OCI-LY3 (cell line): ENCODE results near the gene SPTBN2.

Experiments used
- H2AFZ ChIP-seq: fragments of 200-600, 300-600 bp; shearing (Covaris generic); 2 replicates; pipeline ENCODE4 v1.6.0; 2014; ENCODE audit warnings: antibody characterized with exemption, low read depth, low read length
- H3K27ac ChIP-seq: fragments of 200-600, 300-600 bp; sonication (generic); 2 replicates; pipeline ENCODE4 v1.5.1; 2014; ENCODE audit warnings: mild to moderate bottlenecking, low read length, moderate library complexity, mixed read lengths
- H3K27me3 ChIP-seq: fragments of 200-600, 300-600 bp; sonication (generic); 2 replicates; pipeline ENCODE4 v1.6.1; 2014; ENCODE audit warnings: low read depth, low read length, mixed read lengths
- H3K36me3 ChIP-seq: fragments of 200-600, 300-600 bp; sonication (generic); replicated peaks from 2 replicates; pipeline ENCODE3; 2014; ENCODE audit warnings: low read depth, low read length, mixed read lengths
- H3K4me1 ChIP-seq: fragments of 300-600, 200-600 bp; sonication (generic); 2 replicates; pipeline ENCODE4 v1.6.1; 2014; ENCODE audit warnings: low read length, mixed read lengths
- H3K4me2 ChIP-seq: fragments of 200-600, 300-600 bp; sonication (generic); 2 replicates; pipeline ENCODE4 v1.6.1; 2014; ENCODE audit warnings: low read length, mixed read lengths
- H3K4me3 ChIP-seq: fragments of 300-600, 200-600 bp; sonication (generic); 2 replicates; pipeline ENCODE4 v1.5.1; 2014; ENCODE audit warnings: antibody characterized with exemption, mild to moderate bottlenecking, low read length, moderate library complexity
- H3K79me2 ChIP-seq: fragments of 300-600, 200-600 bp; shearing (Covaris generic); 2 replicates; pipeline ENCODE4 v1.6.1; 2014; ENCODE audit warnings: mild to moderate bottlenecking, low read length, mixed read lengths
- H3K9ac ChIP-seq: fragments of 300-600, 200-600 bp; shearing (Covaris generic); 2 replicates; pipeline ENCODE4 v1.6.0; 2014; ENCODE audit warnings: mild to moderate bottlenecking, low read length, moderate library complexity
- H3K9me3 ChIP-seq: fragments of 200-600, 300-600 bp; shearing (Covaris generic); 2 replicates; pipeline ENCODE4 v1.6.1; 2014; ENCODE audit warnings: low read length, mixed read lengths; ENCODE audit not compliant: insufficient read depth
- H4K20me1 ChIP-seq: fragments of 200-600, 300-600 bp; sonication (generic); 2 replicates; pipeline ENCODE4 v1.6.1; 2016; ENCODE audit warnings: low read length, mixed read lengths; ENCODE audit not compliant: insufficient read depth
- CTCF ChIP-seq: fragments of 200-600, 300-600 bp; sonication (generic); IDR thresholded peaks from 2 replicates; pipeline ENCODE4 v1.5.1; 2014; ENCODE audit warnings: antibody characterized with exemption, low read length, low read depth
- EZH2phosphoT487 ChIP-seq: fragments of 200-600 bp; shearing (Covaris generic); IDR thresholded peaks from 2 replicates; pipeline ENCODE4 v1.6.1; 2018; ENCODE audit warnings: antibody characterized with exemption, mixed run types, low read depth

Gene SPTBN2

DNA sequence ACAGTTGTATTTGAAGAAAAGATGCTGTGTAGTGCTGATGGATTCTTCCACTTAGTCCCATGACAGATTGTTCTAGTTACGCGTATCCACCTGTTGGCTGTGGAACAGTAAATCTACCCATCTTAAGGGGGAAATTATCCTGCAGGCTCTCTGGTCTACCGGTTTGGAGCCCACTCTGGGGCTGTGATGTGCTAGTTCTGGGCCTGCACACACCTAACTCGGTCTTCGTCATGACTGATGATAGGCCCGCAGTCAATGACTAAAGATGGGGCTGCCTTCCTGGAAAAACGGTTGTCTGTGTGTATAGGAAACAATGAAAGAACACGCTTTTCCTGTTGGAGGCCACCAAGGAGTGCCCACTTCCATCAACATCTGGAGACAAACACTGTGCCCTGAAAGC is 45.1 kb downstream of the SPTBN2 start:
- Histone ChIP-seq H3K27me3 (no peaks in the 10 kb centered on the region), H4K20me1 (no peaks in the 10 kb centered on the region), H2AFZ (no peak overlapping the region), H3K4me2 (no peak overlapping the region), H3K9ac (no peak overlapping the region), H3K9me3 (no peaks in the 10 kb centered on the region), H3K36me3 (peaks cover 22% of the 10 kb centered on the region), H3K27ac (no peak overlapping the region), H3K4me1 (peaks cover 1% of the 10 kb centered on the region; the same call in 1 of the 2 replicates), H3K4me3 (no peak overlapping the region), H3K79me2 (no peaks in the 10 kb centered on the region)
- no peak for TF ChIP-seq EZH2phosphoT487
- TF ChIP-seq CTCF, result no peak

DNA sequence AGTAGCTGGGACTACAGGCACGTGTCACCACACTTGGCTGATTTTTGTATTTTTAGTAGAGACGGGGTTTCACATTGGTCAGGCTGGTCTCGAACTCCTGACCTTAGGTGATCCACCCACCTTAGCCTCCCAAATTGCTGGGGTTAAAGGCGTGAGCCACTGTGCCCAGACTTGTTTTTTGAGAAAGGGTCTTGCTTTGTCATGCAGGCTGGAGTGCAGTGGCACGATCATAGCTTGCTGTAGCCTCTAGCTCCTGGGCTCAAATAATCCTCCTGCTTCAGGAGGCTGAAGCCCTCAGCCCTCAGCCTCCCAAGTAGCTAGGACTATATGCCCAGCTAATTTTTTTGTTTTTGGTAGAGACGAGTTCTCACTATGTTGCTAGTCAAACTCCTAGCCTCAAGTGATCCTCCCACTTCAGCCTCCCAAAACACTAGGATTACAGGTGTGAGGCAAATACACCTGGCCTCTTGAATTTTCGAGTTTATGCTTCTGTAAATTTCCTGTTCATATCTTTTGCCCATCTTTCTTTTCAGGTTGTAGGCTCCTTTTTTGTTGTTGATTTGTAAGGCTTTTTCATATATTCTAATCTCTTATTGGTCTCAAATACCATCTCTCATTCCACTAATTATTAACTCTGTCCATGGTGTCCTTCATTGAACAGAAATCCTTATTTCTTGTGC is 47.9 kb downstream of the SPTBN2 start:
- no peaks in the 10 kb centered on the region for H3K27me3 ChIP-seq

DNA sequence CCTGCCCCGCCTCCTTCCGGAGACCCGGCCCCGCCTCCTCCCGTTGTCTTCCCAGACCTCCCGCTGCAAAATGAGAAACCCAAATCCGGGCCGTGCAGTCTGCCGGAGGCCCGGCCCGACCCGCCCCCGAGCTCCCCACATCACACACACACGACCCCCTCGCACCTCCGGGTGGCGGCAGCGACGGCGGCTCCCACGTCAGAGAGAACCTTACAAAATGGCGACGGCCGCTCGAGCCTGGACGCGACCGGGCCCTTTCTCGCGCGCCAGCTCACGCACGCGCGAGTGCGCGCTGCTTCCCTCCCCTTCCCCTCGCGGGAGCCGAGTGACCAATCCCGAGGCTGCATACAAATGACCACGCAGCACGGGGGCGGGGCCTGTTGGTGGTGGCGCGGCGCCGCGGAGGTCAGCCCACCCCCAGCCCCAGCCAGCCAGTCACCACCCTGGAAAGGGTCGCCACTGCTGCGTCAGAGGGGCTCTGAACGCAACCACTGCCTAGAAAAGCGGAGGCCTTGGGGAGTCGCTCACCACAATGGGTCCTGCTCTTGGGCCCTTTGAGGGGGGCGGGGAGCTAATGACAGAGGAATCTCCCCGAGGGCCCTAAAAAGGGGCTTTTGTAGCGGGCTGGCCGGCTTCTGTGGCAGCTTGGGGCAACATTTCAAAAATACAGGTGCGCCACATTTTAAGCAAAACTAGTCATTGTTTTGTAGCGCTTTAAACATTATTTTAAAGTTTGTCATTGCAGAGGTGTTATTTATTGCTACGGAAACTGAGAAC is 51.2 kb downstream of the SPTBN2 start, which contains the start of gene RBM4B:
TSS of gene RBM4B (minus strand) at position 289 of the 777 bp plus-strand sequence. CDS start 808 bp downstream, outside the sequence.
- Histone ChIP-seq H3K9me3 (no peaks in the 10 kb centered on the region), H2AFZ (peak within 1 kb of the TSS; percentile 52), H3K4me3 (peak within 1 kb of the TSS; percentile 78), H3K79me2 (peaks cover 41% of the 10 kb centered on the region), H3K36me3 (peaks cover 17% of the 10 kb centered on the region), H3K27me3 (no peaks in the 10 kb centered on the region), H3K9ac (peak within 1 kb of the TSS; percentile 80), H3K27ac (peak within 1 kb of the TSS; percentile 85), H3K4me1 (peaks cover 24% of the 10 kb centered on the region), H4K20me1 (peaks cover 7% of the 10 kb centered on the region; the same call in 1 of the 2 replicates), H3K4me2 (peak within 1 kb of the TSS; percentile 100)
- TF ChIP-seq EZH2phosphoT487 (no peak), CTCF (no peak)

More for the DNA sequence above, 47.9 kb downstream of the SPTBN2 start:
- peaks cover 2% of the 10 kb centered on the region; the same call in 1 of the 2 replicates for H4K20me1 ChIP-seq
- peaks cover 11% of the 10 kb centered on the region for H3K36me3 ChIP-seq
- H3K9ac ChIP-seq, result no peak overlapping the region
- TF ChIP-seq EZH2phosphoT487 (no peak), CTCF (no peak)
- H3K4me3 ChIP-seq, result no peak overlapping the region
- no peak overlapping the region for H3K4me2 ChIP-seq
- no peaks in the 10 kb centered on the region for H3K9me3 ChIP-seq
- H3K79me2 ChIP-seq, result peaks cover 12% of the 10 kb centered on the region
- peaks cover 13% of the 10 kb centered on the region for H3K4me1 ChIP-seq
- H2AFZ ChIP-seq, result no peak overlapping the region
- no peak overlapping the region for H3K27ac ChIP-seq
